22Rv1 (cell line): ENCODE results near the gene ZMYND10.

Experiments
- ZFX ChIP-seq: fragments of 450-650 bp; IDR thresholded peaks from 2 replicates; pipeline ENCODE4 v1.6.1; 2017; ENCODE audit warnings: antibody characterized with exemption, borderline replicate concordance
- TF ChIP-seq, protein P1 (sequence below): fragments of 450-650 bp; IDR thresholded peaks from 2 replicates; pipeline ENCODE4 v1.5.1; 2017; ENCODE audit warnings: mild to moderate bottlenecking

- no peak for TF ChIP-seq ZFX
- TF ChIP-seq, protein P1, sequence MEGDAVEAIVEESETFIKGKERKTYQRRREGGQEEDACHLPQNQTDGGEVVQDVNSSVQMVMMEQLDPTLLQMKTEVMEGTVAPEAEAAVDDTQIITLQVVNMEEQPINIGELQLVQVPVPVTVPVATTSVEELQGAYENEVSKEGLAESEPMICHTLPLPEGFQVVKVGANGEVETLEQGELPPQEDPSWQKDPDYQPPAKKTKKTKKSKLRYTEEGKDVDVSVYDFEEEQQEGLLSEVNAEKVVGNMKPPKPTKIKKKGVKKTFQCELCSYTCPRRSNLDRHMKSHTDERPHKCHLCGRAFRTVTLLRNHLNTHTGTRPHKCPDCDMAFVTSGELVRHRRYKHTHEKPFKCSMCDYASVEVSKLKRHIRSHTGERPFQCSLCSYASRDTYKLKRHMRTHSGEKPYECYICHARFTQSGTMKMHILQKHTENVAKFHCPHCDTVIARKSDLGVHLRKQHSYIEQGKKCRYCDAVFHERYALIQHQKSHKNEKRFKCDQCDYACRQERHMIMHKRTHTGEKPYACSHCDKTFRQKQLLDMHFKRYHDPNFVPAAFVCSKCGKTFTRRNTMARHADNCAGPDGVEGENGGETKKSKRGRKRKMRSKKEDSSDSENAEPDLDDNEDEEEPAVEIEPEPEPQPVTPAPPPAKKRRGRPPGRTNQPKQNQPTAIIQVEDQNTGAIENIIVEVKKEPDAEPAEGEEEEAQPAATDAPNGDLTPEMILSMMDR = no peak
These were observed 40.9 kb downstream of the ZMYND10 start for GRCh38 chr3:50304601-50305000.
